Ovary (tissue), 3 donors: ENCODE measurements around the gene ST7.

ENCODE experiments used
- POLR2A ChIP-seq: fragments of 450-650 bp; IDR thresholded peaks from one replicate; pipeline ENCODE4 v1.6.1; 2017; ENCODE audit warnings: antibody characterized with exemption, mild to moderate bottlenecking, moderate library complexity
- TF ChIP-seq, protein P1 (sequence below), 3 donors: fragments of 450-650 bp in 2 of 3; fragments of 200-600 bp in 1 of 3; IDR thresholded peaks; one replicate each; pipeline versions ENCODE4 v1.5.1 to v1.8.0; 2016 to 2022; ENCODE audit warnings: antibody characterized with exemption in 3 of 3, mild to moderate bottlenecking in 1 of 3
- donor health status: DM: no; HTN: no; CAD: no.

- TF ChIP-seq, protein P1, sequence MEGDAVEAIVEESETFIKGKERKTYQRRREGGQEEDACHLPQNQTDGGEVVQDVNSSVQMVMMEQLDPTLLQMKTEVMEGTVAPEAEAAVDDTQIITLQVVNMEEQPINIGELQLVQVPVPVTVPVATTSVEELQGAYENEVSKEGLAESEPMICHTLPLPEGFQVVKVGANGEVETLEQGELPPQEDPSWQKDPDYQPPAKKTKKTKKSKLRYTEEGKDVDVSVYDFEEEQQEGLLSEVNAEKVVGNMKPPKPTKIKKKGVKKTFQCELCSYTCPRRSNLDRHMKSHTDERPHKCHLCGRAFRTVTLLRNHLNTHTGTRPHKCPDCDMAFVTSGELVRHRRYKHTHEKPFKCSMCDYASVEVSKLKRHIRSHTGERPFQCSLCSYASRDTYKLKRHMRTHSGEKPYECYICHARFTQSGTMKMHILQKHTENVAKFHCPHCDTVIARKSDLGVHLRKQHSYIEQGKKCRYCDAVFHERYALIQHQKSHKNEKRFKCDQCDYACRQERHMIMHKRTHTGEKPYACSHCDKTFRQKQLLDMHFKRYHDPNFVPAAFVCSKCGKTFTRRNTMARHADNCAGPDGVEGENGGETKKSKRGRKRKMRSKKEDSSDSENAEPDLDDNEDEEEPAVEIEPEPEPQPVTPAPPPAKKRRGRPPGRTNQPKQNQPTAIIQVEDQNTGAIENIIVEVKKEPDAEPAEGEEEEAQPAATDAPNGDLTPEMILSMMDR (IDR thresholded peaks at IDR 0.05) = no peak
- TF ChIP-seq POLR2A = no peak
Measured at GRCh38 chr7:116991233-116991632, 37.9 kb downstream of the ST7 start.
